ENCODE data around the gene HEXD.

- TF ChIP-seq POLR2AphosphoS5 (IDR thresholded peaks at IDR 0.05) (no peak), POLR2A (IDR thresholded peaks at IDR 0.05) (no peak)
- TF ChIP-seq, protein P1, sequence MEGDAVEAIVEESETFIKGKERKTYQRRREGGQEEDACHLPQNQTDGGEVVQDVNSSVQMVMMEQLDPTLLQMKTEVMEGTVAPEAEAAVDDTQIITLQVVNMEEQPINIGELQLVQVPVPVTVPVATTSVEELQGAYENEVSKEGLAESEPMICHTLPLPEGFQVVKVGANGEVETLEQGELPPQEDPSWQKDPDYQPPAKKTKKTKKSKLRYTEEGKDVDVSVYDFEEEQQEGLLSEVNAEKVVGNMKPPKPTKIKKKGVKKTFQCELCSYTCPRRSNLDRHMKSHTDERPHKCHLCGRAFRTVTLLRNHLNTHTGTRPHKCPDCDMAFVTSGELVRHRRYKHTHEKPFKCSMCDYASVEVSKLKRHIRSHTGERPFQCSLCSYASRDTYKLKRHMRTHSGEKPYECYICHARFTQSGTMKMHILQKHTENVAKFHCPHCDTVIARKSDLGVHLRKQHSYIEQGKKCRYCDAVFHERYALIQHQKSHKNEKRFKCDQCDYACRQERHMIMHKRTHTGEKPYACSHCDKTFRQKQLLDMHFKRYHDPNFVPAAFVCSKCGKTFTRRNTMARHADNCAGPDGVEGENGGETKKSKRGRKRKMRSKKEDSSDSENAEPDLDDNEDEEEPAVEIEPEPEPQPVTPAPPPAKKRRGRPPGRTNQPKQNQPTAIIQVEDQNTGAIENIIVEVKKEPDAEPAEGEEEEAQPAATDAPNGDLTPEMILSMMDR (IDR thresholded peaks at IDR 0.05): no peak
Measured at GRCh38 chr17:82441691-82442487, 23.7 kb downstream of the HEXD start.
